Prostate gland (tissue), 2 donors: ENCODE data around the gene OCSTAMP. TPM values are rescaled to one million over a fixed set of nuclear protein-coding genes. Genes with fewer than 3 reads are reported as not detected.

Source experiments
- DNase-seq: peaks from one replicate; pipeline ENCODE4 v3.0.0-alpha.2; 2019; ENCODE audit warnings: low spot score
- H3K27ac ChIP-seq, 2 donors: fragments of 200-600 bp; sonication (generic); 2 replicates each; pipeline ENCODE4 v1.5.1; 2017 to 2019
- H3K27me3 ChIP-seq: fragments of 200-600 bp; sonication (generic); replicated peaks from 2 replicates; pipeline ENCODE4 v1.5.1; 2019; ENCODE audit not compliant: insufficient read depth
- H3K36me3 ChIP-seq, 2 donors: fragments of 200-600 bp; sonication (generic); 1 replicate in 1 of 2; 2 replicates in 1 of 2; pipeline versions ENCODE4 v1.5.1 to v1.8.1; 2017 to 2019
- H3K4me1 ChIP-seq: fragments of 200-600 bp; sonication (generic); replicated peaks from 2 replicates; pipeline ENCODE4 v1.5.1; 2019
- H3K4me3 ChIP-seq, 2 donors: fragments of 200-600 bp; sonication (generic); 2 replicates each; pipeline ENCODE4 v1.5.1; 2017 to 2019
- H3K9me3 ChIP-seq: fragments of 200-600 bp; sonication (generic); 2 replicates; pipeline ENCODE4 v1.5.1; 2017
- POLR2A ChIP-seq: fragments of 450-650 bp; IDR thresholded peaks from one replicate; pipeline ENCODE4 v1.6.1; 2016; ENCODE audit warnings: antibody characterized with exemption, mild to moderate bottlenecking
- POLR2AphosphoS5 ChIP-seq: sonication (generic); formaldehyde crosslinking; IDR thresholded peaks from one replicate; pipeline ENCODE4 v1.6.1; 2017; ENCODE audit warnings: antibody characterized with exemption
- WGBS: methylation state at CpG from one replicate; pipeline ENCODE4 v1.1.5; 2018; 5-methylcytosine and 5-hydroxymethylcytosine counted together
- intact Hi-C: fragments of 100-400 bp; cut with DNase I; formaldehyde crosslinking; loops from one replicate; pipeline ENCODE4 v1.14.2; 2022
- total RNA-seq, 2 donors: library from RNA; depleted of rRNA; stranded (reverse); fragments of >200 nt; gene quantifications; one replicate each; pipeline ENCODE4 v1.1.0, GENCODE V29; 2016
- TF ChIP-seq, protein P1 (sequence below), 4 experiments: fragments of 200-600 bp in 2 of 4; fragments of 450-650 bp in 2 of 4; sonication (generic) in 2 of 4; IDR thresholded peaks; 1 replicate in 3 of 4; 2 replicates in 1 of 4; pipeline ENCODE4 v1.5.1; 2016 to 2019; ENCODE audit warnings: antibody characterized with exemption in 4 of 4, mild to moderate bottlenecking in 2 of 4, moderate library complexity in 2 of 4

Gene OCSTAMP
- total RNA-seq, 2 donors from 2014 or later = not detected

GRCh38 chr20:46554828-46555227, 4.4 kb upstream of the OCSTAMP start:
- no peak for TF ChIP-seq POLR2AphosphoS5
- TF ChIP-seq, protein P1, sequence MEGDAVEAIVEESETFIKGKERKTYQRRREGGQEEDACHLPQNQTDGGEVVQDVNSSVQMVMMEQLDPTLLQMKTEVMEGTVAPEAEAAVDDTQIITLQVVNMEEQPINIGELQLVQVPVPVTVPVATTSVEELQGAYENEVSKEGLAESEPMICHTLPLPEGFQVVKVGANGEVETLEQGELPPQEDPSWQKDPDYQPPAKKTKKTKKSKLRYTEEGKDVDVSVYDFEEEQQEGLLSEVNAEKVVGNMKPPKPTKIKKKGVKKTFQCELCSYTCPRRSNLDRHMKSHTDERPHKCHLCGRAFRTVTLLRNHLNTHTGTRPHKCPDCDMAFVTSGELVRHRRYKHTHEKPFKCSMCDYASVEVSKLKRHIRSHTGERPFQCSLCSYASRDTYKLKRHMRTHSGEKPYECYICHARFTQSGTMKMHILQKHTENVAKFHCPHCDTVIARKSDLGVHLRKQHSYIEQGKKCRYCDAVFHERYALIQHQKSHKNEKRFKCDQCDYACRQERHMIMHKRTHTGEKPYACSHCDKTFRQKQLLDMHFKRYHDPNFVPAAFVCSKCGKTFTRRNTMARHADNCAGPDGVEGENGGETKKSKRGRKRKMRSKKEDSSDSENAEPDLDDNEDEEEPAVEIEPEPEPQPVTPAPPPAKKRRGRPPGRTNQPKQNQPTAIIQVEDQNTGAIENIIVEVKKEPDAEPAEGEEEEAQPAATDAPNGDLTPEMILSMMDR (IDR thresholded peaks at IDR 0.05) = no peak
- TF ChIP-seq POLR2A = no peak
- no peak for DNase-seq
- Histone ChIP-seq H3K9me3 (no peaks in the 10 kb centered on the region), H3K27me3 (no peaks in the 10 kb centered on the region), H3K4me3 (no peak overlapping the region), H3K4me1 (no peaks in the 10 kb centered on the region), H3K27ac (no peak overlapping the region), H3K36me3 (no peaks in the 10 kb centered on the region)
- intact Hi-C loops = no loop called here
- 69% methylated on average over 3 of the region's 3 CpGs for WGBS

GRCh38 chr20:46553926-46554325, 3.5 kb upstream of the OCSTAMP start:
- TF ChIP-seq POLR2A (no peak), POLR2AphosphoS5 (no peak)
- TF ChIP-seq, protein P1 (IDR thresholded peaks at IDR 0.05) = no peak

DNA sequence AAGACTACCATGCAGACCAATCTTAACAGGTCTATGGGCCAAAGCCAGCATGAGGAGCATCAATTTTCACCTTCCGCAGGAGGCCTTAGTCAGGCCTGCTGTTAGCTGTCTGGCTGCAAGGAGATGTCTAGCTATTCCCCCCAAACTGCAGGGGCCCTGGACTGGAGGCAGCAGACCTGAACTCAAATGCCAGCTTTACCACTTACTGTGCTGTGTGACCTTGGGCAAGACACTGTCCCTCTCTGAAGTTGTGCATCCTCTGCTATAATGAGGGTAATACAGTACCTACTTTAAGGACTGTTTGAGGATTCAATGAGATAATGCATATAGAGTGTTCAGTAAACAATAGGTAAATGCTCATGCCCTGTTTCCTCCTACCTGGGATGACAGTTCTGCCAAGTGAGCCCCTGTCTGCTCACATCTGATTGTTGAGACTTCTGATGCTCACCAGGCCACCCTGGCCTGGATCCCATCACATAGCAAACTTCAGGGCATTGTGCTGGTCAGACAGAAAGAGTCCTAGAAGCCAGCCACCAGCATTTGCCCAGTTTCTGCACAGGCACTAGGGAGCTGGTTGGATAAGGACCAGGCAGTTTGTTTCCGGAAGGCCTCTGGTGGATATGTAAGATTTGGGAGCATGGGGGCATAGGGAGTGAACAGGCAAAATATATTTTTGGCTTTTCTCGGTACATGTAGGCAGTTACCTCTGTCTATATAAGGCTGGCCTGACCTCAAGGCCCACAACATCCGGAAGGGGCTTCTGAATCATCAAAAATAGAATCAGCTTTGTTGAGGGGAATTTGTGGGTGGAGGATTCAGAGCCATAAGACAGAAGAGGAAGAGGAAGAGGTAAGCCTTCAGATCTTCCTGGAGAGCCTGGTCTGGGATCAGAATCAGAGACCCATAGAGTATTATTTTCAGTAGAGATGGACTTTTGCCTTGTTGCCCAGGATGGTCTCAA, 2.3 kb upstream of the OCSTAMP start:
- Histone ChIP-seq H3K9me3 (no peaks in the 10 kb centered on the region), H3K27ac (no peak overlapping the region), H3K27me3 (no peaks in the 10 kb centered on the region), H3K36me3 (no peaks in the 10 kb centered on the region), H3K4me1 (no peaks in the 10 kb centered on the region), H3K4me3 (no peak overlapping the region)
- intact Hi-C loops = no loop called here
- TF ChIP-seq POLR2AphosphoS5 (no peak), POLR2A (no peak)
- TF ChIP-seq, protein P1 (IDR thresholded peaks at IDR 0.05) = no peak
- DNase-seq = no peak
- WGBS = 88% methylated on average over 4 of the region's 4 CpGs

More at GRCh38 chr20:46553926-46554325, 3.5 kb upstream of the OCSTAMP start:
- Histone ChIP-seq H3K4me1 (no peaks in the 10 kb centered on the region), H3K9me3 (no peaks in the 10 kb centered on the region), H3K27me3 (no peaks in the 10 kb centered on the region), H3K36me3 (no peaks in the 10 kb centered on the region), H3K4me3 (no peak overlapping the region), H3K27ac (no peak overlapping the region)
- 94% methylated on average over 3 of the region's 3 CpGs for WGBS
- DNase-seq = no peak
- intact Hi-C loops = no loop called here

GRCh38 chr20:46551522-46552381, 1.3 kb upstream of the OCSTAMP start:
- 79% methylated on average over 12 of the region's 12 CpGs for WGBS
- no peak overlapping the region for H3K4me3 ChIP-seq
- H3K27me3 ChIP-seq = no peaks in the 10 kb centered on the region
- no peak overlapping the region for H3K27ac ChIP-seq
- H3K4me1 ChIP-seq = no peaks in the 10 kb centered on the region
- TF ChIP-seq, protein P1 (IDR thresholded peaks at IDR 0.05) = no peak
- TF ChIP-seq POLR2A (no peak), POLR2AphosphoS5 (no peak)
- intact Hi-C loops = no loop called here
- no peaks in the 10 kb centered on the region for H3K9me3 ChIP-seq
- H3K36me3 ChIP-seq = no peaks in the 10 kb centered on the region
- no peak for DNase-seq
